ENCODE results near the gene AFG3L2. TPM values are rescaled to one million over a fixed set of nuclear protein-coding genes. Genes with fewer than 3 reads are reported as not detected.

Gene AFG3L2
- total and polyA plus RNA-seq, 2 of the 13 experiments (the other 11 are each of a cell fraction or from before 2014, with no cell fraction given), result 28.6 to 86.9 TPM

DNA sequence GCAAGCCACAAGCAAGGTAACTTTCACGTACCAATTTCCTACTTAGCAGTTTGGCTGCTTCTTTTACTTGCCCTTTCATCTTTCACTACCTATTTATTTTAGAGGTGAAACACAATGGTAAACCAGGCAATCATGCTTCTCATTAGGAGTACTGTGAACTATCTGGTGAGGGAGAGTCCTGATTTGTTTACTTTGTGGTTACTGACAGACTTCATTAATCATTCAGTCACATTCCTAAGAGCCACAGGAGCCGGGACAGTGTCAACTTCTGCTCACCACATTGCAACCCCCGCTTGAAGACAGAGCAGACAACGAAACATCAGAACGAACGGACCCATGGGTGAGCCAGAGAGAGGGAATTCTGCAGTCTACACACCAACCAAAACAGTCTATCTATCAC lies 40.1 kb downstream of the AFG3L2 start (continued):
- TF ChIP-seq, protein P1, sequence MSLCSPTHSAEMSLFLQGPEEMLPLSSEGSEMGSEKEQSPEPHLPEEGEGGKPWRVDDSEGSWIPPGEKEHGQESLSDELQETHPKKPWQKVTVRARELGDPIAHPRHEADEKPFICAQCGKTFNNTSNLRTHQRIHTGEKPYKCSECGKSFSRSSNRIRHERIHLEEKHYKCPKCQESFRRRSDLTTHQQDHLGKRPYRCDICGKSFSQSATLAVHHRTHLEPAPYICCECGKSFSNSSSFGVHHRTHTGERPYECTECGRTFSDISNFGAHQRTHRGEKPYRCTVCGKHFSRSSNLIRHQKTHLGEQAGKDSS (CRISPR knock-in tag; IDR thresholded peaks at IDR 0.05; ENCODE audit: borderline replicate concordance, low read depth), result no peak
- no peak for TF ChIP-seq TCF12 (IDR thresholded peaks at IDR 0.05)
- TF ChIP-seq TCF12 (CRISPR knock-in tag; IDR thresholded peaks at IDR 0.05), result no peak
- no peak for TF ChIP-seq YEATS2 (CRISPR knock-in tag; IDR thresholded peaks at IDR 0.05; ENCODE audit: borderline replicate concordance)
- TF ChIP-seq, protein P2, sequence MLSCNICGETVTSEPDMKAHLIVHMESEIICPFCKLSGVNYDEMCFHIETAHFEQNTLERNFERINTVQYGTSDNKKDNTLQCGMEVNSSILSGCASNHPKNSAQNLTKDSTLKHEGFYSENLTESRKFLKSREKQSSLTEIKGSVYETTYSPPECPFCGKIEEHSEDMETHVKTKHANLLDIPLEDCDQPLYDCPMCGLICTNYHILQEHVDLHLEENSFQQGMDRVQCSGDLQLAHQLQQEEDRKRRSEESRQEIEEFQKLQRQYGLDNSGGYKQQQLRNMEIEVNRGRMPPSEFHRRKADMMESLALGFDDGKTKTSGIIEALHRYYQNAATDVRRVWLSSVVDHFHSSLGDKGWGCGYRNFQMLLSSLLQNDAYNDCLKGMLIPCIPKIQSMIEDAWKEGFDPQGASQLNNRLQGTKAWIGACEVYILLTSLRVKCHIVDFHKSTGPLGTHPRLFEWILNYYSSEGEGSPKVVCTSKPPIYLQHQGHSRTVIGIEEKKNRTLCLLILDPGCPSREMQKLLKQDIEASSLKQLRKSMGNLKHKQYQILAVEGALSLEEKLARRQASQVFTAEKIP (CRISPR knock-in tag; IDR thresholded peaks at IDR 0.05; ENCODE audit: borderline replicate concordance), result no peak
- 0 out of 2 replicates have a peak, but pooled peaks have one; percentile 16 for TF ChIP-seq GATAD2A (CRISPR knock-in tag; IDR thresholded peaks at IDR 0.05)
- no peak for TF ChIP-seq ZNF256 (CRISPR knock-in tag; conservative IDR thresholded peaks at IDR 0.05)
- peak; percentile 99 for TF ChIP-seq GFI1 (CRISPR knock-in tag; IDR thresholded peaks at IDR 0.05; ENCODE audit: borderline replicate concordance)
- TF ChIP-seq ZBTB4 (CRISPR knock-in tag; IDR thresholded peaks at IDR 0.05; ENCODE audit: borderline replicate concordance), result no peak
- no peak for TF ChIP-seq WIZ (CRISPR knock-in tag; IDR thresholded peaks at IDR 0.05)
- no peak for TF ChIP-seq NCOR1 (IDR thresholded peaks at IDR 0.05; ENCODE audit: borderline replicate concordance, low read length)
- TF ChIP-seq AHR (CRISPR knock-in tag; IDR thresholded peaks at IDR 0.05), result no peak
- no peak for TF ChIP-seq SRY (CRISPR knock-in tag; IDR thresholded peaks at IDR 0.05)
- TF ChIP-seq ZNF737 (CRISPR knock-in tag; IDR thresholded peaks at IDR 0.05; ENCODE audit: borderline replicate concordance), result no peak
- no peak for TF ChIP-seq ZNF724P (CRISPR knock-in tag; IDR thresholded peaks at IDR 0.05; ENCODE audit: borderline replicate concordance)
- no peak for TF ChIP-seq MXD1 (CRISPR knock-in tag; IDR thresholded peaks at IDR 0.05)
- TF ChIP-seq KLF15 (CRISPR knock-in tag; IDR thresholded peaks at IDR 0.05; ENCODE audit: borderline replicate concordance), result no peak
- TF ChIP-seq ZBTB39 (CRISPR knock-in tag; IDR thresholded peaks at IDR 0.05), result no peak
- TF ChIP-seq CC2D1A (CRISPR knock-in tag; IDR thresholded peaks at IDR 0.05), result no peak
- peak; percentile 68; the same call in 1 of the 2 replicates for TF ChIP-seq SOX5 (CRISPR knock-in tag; IDR thresholded peaks at IDR 0.05; ENCODE audit: borderline replicate concordance)
- TF ChIP-seq, protein P3, sequence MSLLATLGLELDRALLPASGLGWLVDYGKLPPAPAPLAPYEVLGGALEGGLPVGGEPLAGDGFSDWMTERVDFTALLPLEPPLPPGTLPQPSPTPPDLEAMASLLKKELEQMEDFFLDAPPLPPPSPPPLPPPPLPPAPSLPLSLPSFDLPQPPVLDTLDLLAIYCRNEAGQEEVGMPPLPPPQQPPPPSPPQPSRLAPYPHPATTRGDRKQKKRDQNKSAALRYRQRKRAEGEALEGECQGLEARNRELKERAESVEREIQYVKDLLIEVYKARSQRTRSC (CRISPR knock-in tag; IDR thresholded peaks at IDR 0.05; ENCODE audit: low read depth), result no peak
- TF ChIP-seq ZSCAN9 (CRISPR knock-in tag; IDR thresholded peaks at IDR 0.05; ENCODE audit: borderline replicate concordance), result no peak
- no peak for TF ChIP-seq JARID2 (CRISPR knock-in tag; IDR thresholded peaks at IDR 0.05; ENCODE audit: insufficient replicate concordance)

Measured in HepG2 (cell line).